Measurements from ENCODE around the gene PITX1.

The PITX1 gene

DNA sequence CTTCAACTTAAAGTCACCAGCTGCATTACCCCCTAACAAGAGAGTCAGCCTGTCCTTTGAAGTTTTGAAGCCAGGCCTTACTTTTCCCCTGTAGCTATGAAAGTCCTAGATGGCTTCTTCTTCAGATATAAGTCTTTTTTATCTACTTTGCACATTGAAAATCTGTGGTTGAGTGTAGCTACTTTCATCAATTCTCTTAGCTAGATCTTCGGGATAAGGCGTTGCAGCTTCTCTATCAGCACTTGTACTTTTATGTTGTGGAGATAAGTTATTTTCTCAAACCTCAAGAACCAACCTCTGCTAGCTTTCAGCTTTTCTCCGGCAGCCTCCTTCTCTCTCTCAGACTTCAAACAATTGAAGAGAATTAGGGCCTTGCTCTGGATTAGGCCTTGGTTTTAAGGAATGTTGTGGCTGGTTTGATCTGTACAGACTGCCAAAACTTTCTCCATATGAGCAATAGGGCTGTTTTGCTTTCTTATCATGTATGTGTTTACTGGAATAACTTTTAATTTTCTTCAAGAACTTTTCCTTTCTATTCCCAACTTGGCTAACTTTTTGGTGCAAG, 44.7 kb downstream of the PITX1 start:
- no peak for DNase-seq (ENCODE audit: insufficient read length, low spot score)
- TF ChIP-seq POLR2A (IDR thresholded peaks at IDR 0.05; ENCODE audit: low read depth, low read length), result no peak
- no peak for FAIRE-seq

DNA sequence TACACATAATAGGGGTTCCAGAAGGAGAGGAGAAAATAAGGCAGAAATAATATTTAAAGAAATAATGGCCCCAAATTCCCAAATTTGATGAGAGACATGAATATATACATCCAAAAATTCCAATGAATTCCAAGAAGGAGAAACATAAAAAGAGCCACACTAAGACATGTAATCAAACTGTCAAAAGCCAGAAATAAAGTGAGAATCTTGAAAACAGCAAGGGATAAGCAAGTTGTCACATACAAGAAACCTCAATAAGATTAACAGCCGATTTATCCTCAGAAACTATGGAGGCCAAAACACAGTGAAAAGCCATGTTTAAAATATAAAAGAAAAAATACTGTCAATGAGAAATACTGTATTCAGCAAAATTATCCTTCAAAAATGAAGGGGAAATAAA, 51.8 kb downstream of the PITX1 start:
- FAIRE-seq, result peak; percentile 11
- no peak for DNase-seq (ENCODE audit: insufficient read length, low spot score)
- no peak for TF ChIP-seq POLR2A (IDR thresholded peaks at IDR 0.05; ENCODE audit: low read depth, low read length)

DNA sequence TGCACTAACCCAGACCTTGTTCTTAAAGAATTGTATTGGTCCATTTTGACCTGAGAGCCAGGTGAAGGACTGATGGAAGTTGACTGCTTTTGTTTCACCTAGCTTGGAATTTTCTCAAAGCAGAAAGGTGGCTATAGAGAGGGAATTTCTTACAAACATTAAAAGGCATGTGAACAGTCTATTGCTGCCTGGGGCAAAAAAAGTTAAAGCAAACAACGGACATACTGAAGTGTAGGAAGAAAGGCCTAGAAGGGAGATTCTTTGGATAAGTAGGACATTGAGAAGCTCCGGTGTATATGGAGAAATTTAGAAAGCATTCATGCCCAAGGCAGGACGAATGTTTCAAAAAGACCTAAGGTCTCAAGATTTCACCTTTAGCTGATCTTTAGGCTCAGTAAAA, 54.6 kb downstream of the PITX1 start:
- TF ChIP-seq POLR2A (IDR thresholded peaks at IDR 0.05; ENCODE audit: low read depth, low read length), result no peak
- FAIRE-seq (no peak), DNase-seq (ENCODE audit: insufficient read length, low spot score) (no peak)

Measured in H54 (cell line).